ENCODE measurements around the gene IMMP2L. TPM values are rescaled to one million over a fixed set of nuclear protein-coding genes. Genes with fewer than 3 reads are reported as not detected.

IMMP2L gene
- total RNA-seq, 1 donor from 2014 or later, result 29.7 TPM

DNA sequence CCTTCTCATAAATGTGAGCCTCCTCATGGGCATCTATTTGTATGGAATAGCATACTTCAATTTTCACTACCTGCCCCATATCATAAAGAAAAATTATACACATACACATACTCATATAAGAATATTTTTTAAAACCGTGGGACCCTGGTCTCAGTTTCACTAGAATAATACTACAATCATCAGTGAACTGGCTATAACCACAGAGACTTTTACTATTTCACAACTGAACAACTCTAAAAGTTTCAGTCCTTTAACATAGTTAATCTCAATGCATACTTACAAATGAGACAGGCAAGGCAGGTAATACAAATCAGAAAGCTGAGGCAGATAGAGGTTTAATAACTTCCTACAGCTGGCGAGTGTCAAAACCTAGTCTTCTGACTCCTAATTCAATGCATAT, 388.3 kb downstream of the IMMP2L start:
- no peak for DNase-seq (ENCODE audit: low spot score, unreplicated experiment)
- TF ChIP-seq, protein P1, sequence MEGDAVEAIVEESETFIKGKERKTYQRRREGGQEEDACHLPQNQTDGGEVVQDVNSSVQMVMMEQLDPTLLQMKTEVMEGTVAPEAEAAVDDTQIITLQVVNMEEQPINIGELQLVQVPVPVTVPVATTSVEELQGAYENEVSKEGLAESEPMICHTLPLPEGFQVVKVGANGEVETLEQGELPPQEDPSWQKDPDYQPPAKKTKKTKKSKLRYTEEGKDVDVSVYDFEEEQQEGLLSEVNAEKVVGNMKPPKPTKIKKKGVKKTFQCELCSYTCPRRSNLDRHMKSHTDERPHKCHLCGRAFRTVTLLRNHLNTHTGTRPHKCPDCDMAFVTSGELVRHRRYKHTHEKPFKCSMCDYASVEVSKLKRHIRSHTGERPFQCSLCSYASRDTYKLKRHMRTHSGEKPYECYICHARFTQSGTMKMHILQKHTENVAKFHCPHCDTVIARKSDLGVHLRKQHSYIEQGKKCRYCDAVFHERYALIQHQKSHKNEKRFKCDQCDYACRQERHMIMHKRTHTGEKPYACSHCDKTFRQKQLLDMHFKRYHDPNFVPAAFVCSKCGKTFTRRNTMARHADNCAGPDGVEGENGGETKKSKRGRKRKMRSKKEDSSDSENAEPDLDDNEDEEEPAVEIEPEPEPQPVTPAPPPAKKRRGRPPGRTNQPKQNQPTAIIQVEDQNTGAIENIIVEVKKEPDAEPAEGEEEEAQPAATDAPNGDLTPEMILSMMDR (IDR thresholded peaks at IDR 0.05; ENCODE audit: unreplicated experiment), result no peak
- H3K9me3 Mint-ChIP-seq (ENCODE audit: low read depth), result peaks cover 4% of the 10 kb centered on the region
- H3K27me3 Mint-ChIP-seq, result no peaks in the 10 kb centered on the region
- peaks cover 2% of the 10 kb centered on the region for H3K36me3 Mint-ChIP-seq (ENCODE audit: insufficient read depth)
- no peak overlapping the region for H3K27ac Mint-ChIP-seq
- H3K4me3 Mint-ChIP-seq (ENCODE audit: low read depth), result no peak overlapping the region
- H3K4me1 Mint-ChIP-seq (ENCODE audit: low read depth), result peaks cover 1% of the 10 kb centered on the region

DNA sequence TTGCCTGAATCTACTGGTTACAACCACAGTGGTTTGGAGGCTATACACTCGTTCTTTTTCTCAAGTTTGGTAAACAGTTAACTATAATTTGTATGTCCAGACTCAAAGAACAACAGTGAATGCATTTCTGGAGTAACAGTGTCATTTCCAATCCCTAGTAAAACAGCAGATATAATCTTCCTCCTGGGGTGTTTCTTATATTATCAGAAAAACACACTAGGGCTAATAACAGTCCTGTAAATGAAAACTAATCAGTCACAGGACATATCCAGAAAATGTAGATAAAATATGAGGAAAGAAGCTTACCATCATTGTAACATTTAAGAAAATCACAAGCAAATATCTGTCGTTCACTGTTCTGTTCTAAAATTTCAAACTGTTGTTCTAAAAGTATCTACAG, 388.8 kb downstream of the IMMP2L start:
- Mint-ChIP-seq H3K27ac (no peak overlapping the region), H3K27me3 (no peaks in the 10 kb centered on the region), H3K9me3 (ENCODE audit: low read depth) (peaks cover under 1% of the 10 kb centered on the region), H3K4me3 (ENCODE audit: low read depth) (no peak overlapping the region), H3K36me3 (ENCODE audit: insufficient read depth) (no peaks in the 10 kb centered on the region), H3K4me1 (ENCODE audit: low read depth) (peaks cover 1% of the 10 kb centered on the region)
- TF ChIP-seq, protein P1 (IDR thresholded peaks at IDR 0.05; ENCODE audit: unreplicated experiment), result no peak
- no peak for DNase-seq (ENCODE audit: low spot score, unreplicated experiment)

GRCh38 chr7:111172564-111173257, 389.6 kb downstream of the IMMP2L start:
- Mint-ChIP-seq H3K4me3 (ENCODE audit: low read depth) (no peak overlapping the region), H3K4me1 (ENCODE audit: low read depth) (peaks cover 1% of the 10 kb centered on the region), H3K27me3 (no peaks in the 10 kb centered on the region), H3K9me3 (ENCODE audit: low read depth) (no peaks in the 10 kb centered on the region), H3K27ac (no peak overlapping the region), H3K36me3 (ENCODE audit: insufficient read depth) (no peaks in the 10 kb centered on the region)
- TF ChIP-seq, protein P1 (IDR thresholded peaks at IDR 0.05; ENCODE audit: unreplicated experiment), result no peak
- no peak for DNase-seq (ENCODE audit: low spot score, unreplicated experiment)

GRCh38 chr7:111168182-111168581, 394.1 kb downstream of the IMMP2L start:
- Mint-ChIP-seq H3K27me3 (no peaks in the 10 kb centered on the region), H3K27ac (no peak overlapping the region), H3K4me3 (ENCODE audit: low read depth) (no peak overlapping the region), H3K4me1 (ENCODE audit: low read depth) (peaks cover 2% of the 10 kb centered on the region), H3K9me3 (ENCODE audit: low read depth) (no peaks in the 10 kb centered on the region), H3K36me3 (ENCODE audit: insufficient read depth) (no peaks in the 10 kb centered on the region)
- TF ChIP-seq, protein P1 (IDR thresholded peaks at IDR 0.05; ENCODE audit: unreplicated experiment), result no peak
- no peak for DNase-seq (ENCODE audit: low spot score, unreplicated experiment)

- peaks cover 5% of the 10 kb centered on the region for H3K4me1 Mint-ChIP-seq (ENCODE audit: low read depth)
Measured at GRCh38 chr7:111164442-111164841, 397.9 kb downstream of the IMMP2L start.

More at GRCh38 chr7:111164442-111164841, 397.9 kb downstream of the IMMP2L start:
- no peak overlapping the region for H3K27ac Mint-ChIP-seq
- H3K9me3 Mint-ChIP-seq (ENCODE audit: low read depth), result no peaks in the 10 kb centered on the region
- H3K27me3 Mint-ChIP-seq, result no peaks in the 10 kb centered on the region
- no peaks in the 10 kb centered on the region for H3K36me3 Mint-ChIP-seq (ENCODE audit: insufficient read depth)
- no peak for DNase-seq (ENCODE audit: low spot score, unreplicated experiment)
- TF ChIP-seq, protein P1 (IDR thresholded peaks at IDR 0.05; ENCODE audit: unreplicated experiment), result no peak
- H3K4me3 Mint-ChIP-seq (ENCODE audit: low read depth), result no peak overlapping the region

Data from progenitor cell of endocrine pancreas (in vitro differentiated cells).